ENCODE results near the gene SCARB1. TPM values are rescaled to one million over a fixed set of nuclear protein-coding genes. Genes with fewer than 3 reads are reported as not detected.
A peak's percentile ranks its signal among the peaks of the same experiment; 100 is the strongest.

Gene SCARB1
- total RNA-seq, 1 experiment from 2014 or later = 31.3 TPM

GRCh38 chr12:124910561-124911478, 47.2 kb upstream of the SCARB1 start:
- Histone ChIP-seq H3K4ac (ENCODE audit: low read depth, low read length) (no peak overlapping the region), H4K5ac (ENCODE audit: insufficient read length, low read depth, low read length) (no peak overlapping the region), H3K56ac (ENCODE audit: insufficient read length, low read depth, low read length) (no peak overlapping the region), H3K79me1 (ENCODE audit: insufficient read depth, low read depth, low read length, poor library complexity, severe bottlenecking) (peaks cover 3% of the 10 kb centered on the region), H3K4me1 (ENCODE audit: insufficient read depth, low read length) (no peaks in the 10 kb centered on the region), H4K20me1 (ENCODE audit: control insufficient read depth, insufficient read depth, insufficient read length) (no peaks in the 10 kb centered on the region), H3K23ac (ENCODE audit: insufficient read length, low read depth, low read length) (no peak overlapping the region), H2AFZ (ENCODE audit: low read length) (no peak overlapping the region), H3K14ac (ENCODE audit: insufficient read depth, low read length) (no peak overlapping the region), H2BK12ac (ENCODE audit: insufficient read length, low read depth, low read length) (no peak overlapping the region), H3K9ac (ENCODE audit: extremely low read depth, insufficient read length, low read length) (no peak overlapping the region), H3K4me2 (ENCODE audit: insufficient read depth, insufficient read length, low read length) (no peak overlapping the region), H3K23me2 (ENCODE audit: insufficient read length, low read depth, low read length, poor library complexity, severe bottlenecking) (peaks cover 5% of the 10 kb centered on the region), H2BK120ac (ENCODE audit: low read depth, low read length, poor library complexity, severe bottlenecking) (no peak overlapping the region), H3K18ac (ENCODE audit: insufficient read length, low read depth, low read length) (no peak overlapping the region), H3K27ac (ENCODE audit: insufficient read length, low read depth, low read length) (no peak overlapping the region), H2BK15ac (ENCODE audit: low read depth, low read length) (no peak overlapping the region), H4K91ac (ENCODE audit: insufficient read length, low read depth, low read length) (no peak overlapping the region), H3K27me3 (ENCODE audit: insufficient read depth, low read length) (no peaks in the 10 kb centered on the region), H3K9me3 (ENCODE audit: control insufficient read depth, low read depth, low read length) (no peaks in the 10 kb centered on the region), H3T11ph (ENCODE audit: low read length) (no peak overlapping the region), H2AK5ac (ENCODE audit: insufficient read length, low read length) (no peak overlapping the region), H2BK5ac (ENCODE audit: insufficient read length, low read length) (no peak overlapping the region), H2BK20ac (ENCODE audit: low read depth, low read length, poor library complexity, severe bottlenecking) (no peak overlapping the region), H3K79me2 (ENCODE audit: insufficient read depth, low read length) (peaks cover 14% of the 10 kb centered on the region), H4K8ac (replicated peaks; ENCODE audit: insufficient read length, low read depth, low read length) (no peak overlapping the region)
- Mint-ChIP-seq H3K9me3 (peaks cover 4 to 15% of the 10 kb centered on the region in 2 experiments), H3K4me3 (peak overlapping the region; percentile 43 to 67; a peak in 4 of 5 replicates), H3K4me1 (peaks cover 37 to 38% of the 10 kb centered on the region in 2 experiments), H3K27ac (peak overlapping the region in 1 of 3 experiments; percentile 76; a peak in 2 of 7 replicates), H3K27me3 (ENCODE audit: low read depth) (peaks cover 6% of the 10 kb centered on the region), H3K36me3 (ENCODE audit: insufficient read depth in 1 of 3, low read depth in 3 of 3) (peaks cover 32 to 40% (median 36%) of the 10 kb centered on the region in 3 experiments)
- TF ChIP-seq CTCF (conservative IDR thresholded peaks at IDR 0.05) = no peak
- WGBS (ENCODE audit: extremely low coverage, insufficient read length, low lambda C conversion rate) = 100% methylated on average over 1 of the region's 9 CpGs
- DNase-seq = no peak
